GM12891 (cell line): ENCODE measurements around the gene COL4A2.

Experiments
- PAX5 ChIP-seq: IDR thresholded peaks from 2 replicates; pipeline ENCODE4 v1.6.1; 2011; ENCODE audit warnings: low read length, moderate library complexity, mild to moderate bottlenecking; ENCODE audit not compliant: insufficient read depth, severe bottlenecking
- POLR2A ChIP-seq: IDR thresholded peaks from 2 replicates; pipeline ENCODE4 v1.6.1; 2011; ENCODE audit warnings: low read depth, low read length, control low read depth
- POLR2AphosphoS5 ChIP-seq: IDR thresholded peaks from 2 replicates; pipeline ENCODE4 v1.6.1; 2011; ENCODE audit warnings: low read depth, low read length, control low read depth

DNA sequence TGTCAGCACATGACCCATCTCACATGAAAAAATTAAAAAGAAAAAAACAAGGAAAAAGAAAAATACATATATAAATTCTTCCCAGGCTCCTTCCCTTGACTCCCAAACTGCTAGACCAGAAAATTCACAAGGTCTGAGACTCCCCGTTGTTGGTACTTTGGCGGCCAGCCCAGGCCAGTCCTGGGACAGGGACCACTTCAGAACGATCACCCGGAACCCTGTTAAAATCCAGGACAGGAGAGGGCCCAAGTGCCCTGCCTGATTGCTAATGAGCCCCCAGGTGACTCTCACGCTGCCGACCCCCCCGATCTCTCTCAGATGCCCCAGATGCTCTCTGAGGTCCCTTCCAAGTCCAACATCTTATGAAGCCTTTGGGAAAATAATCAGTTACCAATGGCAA lies 107.2 kb downstream of the COL4A2 start:
- TF ChIP-seq PAX5 (no peak), POLR2A (no peak), POLR2AphosphoS5 (no peak)
